PC-3 (cell line): ENCODE data around the gene EPM2A.

Experiments
- EZH2 ChIP-seq: fragments of 300-600 bp; sonication (generic); IDR thresholded peaks from one replicate; pipeline ENCODE4 v1.6.1; 2017; ENCODE audit warnings: antibody characterized with exemption, mild to moderate bottlenecking, low read length; ENCODE audit not compliant: unreplicated experiment
- EZH2phosphoT487 ChIP-seq: fragments of 300-600 bp; sonication (generic); IDR thresholded peaks from 2 replicates; pipeline ENCODE4 v1.6.1; 2018; ENCODE audit warnings: mild to moderate bottlenecking, antibody characterized with exemption, low read length, borderline replicate concordance
- TF ChIP-seq, protein P1 (sequence below): fragments of 300-600 bp; sonication (generic); conservative IDR thresholded peaks from 2 replicates; pipeline ENCODE4 v1.5.1; 2017; ENCODE audit warnings: antibody characterized with exemption, low read depth, mild to moderate bottlenecking, low read length

DNA sequence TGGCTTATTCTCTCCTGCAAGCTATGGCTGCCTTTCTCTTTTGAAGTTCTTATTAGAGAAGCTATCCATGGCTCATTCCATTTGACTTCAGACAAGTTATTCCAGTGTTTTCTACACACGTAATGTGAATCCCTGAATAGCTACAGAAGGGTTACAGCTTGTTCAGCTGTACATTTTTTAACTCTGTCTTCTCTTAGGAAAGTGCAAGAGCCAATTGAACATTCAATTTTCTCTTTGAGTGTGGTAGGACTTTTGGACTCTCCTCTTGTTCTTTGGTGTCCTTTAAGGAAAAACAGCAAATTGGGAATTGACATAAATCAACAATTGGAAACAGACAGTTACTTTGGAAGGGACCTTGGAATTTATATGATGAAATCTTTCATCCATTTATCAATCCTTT lies 125.8 kb downstream of the EPM2A start:
- TF ChIP-seq, protein P1, sequence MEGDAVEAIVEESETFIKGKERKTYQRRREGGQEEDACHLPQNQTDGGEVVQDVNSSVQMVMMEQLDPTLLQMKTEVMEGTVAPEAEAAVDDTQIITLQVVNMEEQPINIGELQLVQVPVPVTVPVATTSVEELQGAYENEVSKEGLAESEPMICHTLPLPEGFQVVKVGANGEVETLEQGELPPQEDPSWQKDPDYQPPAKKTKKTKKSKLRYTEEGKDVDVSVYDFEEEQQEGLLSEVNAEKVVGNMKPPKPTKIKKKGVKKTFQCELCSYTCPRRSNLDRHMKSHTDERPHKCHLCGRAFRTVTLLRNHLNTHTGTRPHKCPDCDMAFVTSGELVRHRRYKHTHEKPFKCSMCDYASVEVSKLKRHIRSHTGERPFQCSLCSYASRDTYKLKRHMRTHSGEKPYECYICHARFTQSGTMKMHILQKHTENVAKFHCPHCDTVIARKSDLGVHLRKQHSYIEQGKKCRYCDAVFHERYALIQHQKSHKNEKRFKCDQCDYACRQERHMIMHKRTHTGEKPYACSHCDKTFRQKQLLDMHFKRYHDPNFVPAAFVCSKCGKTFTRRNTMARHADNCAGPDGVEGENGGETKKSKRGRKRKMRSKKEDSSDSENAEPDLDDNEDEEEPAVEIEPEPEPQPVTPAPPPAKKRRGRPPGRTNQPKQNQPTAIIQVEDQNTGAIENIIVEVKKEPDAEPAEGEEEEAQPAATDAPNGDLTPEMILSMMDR: no peak
- TF ChIP-seq EZH2phosphoT487: no peak
- TF ChIP-seq EZH2: no peak
